ENCODE measurements around the gene VAV3. TPM values are rescaled to one million over a fixed set of nuclear protein-coding genes. Genes with fewer than 3 reads are reported as not detected.

Gene VAV3
- total RNA-seq, 4 donors from 2014 or later: 44.1 to 123 (median 111) TPM

GRCh38 chr1:107748531-107748930 lies 216.4 kb downstream of the VAV3 start:
- Histone ChIP-seq H3K4me1 (no peaks in the 10 kb centered on the region), H3K9me3 (no peaks in the 10 kb centered on the region), H3K4me3 (no peak overlapping the region), H3K27me3 (no peaks in the 10 kb centered on the region), H3K27ac (no peak overlapping the region), H3K36me3 (no peaks in the 10 kb centered on the region)
- peak in 4 of 5 experiments; percentile 22 to 44 (median 28) for TF ChIP-seq CTCF (IDR thresholded peaks at IDR 0.05)
- TF ChIP-seq POLR2AphosphoS5 (IDR thresholded peaks at IDR 0.05): no peak
- TF ChIP-seq EP300 (IDR thresholded peaks at IDR 0.05; ENCODE audit: low read depth): no peak
- WGBS, 2 donors (ENCODE audit: low coverage in 1 of 2): 29 to 46% methylated on average over 2 of the region's 2 CpGs
- no peak for DNase-seq
- intact Hi-C loops (cut with DNase I; ENCODE audit: low total_unique reads): no loop called here
- in situ Hi-C loops (cut with MboI; ENCODE audit: low pct_ligation_motif_present in 1 of 4, low pct_unique_long_range_greater_than_20kb in 1 of 4, low sequenced_read_pairs in 3 of 4): loop anchor here in 3 of 4 donors (10.0 to 25.0 kb wide), 3 partner anchors 211 to 311 kb away; no protein-coding TSS in a partner anchor

GRCh38 chr1:107741242-107741641 lies 223.7 kb downstream of the VAV3 start:
- in situ Hi-C loops (cut with MboI; ENCODE audit: low pct_ligation_motif_present in 1 of 4, low pct_unique_long_range_greater_than_20kb in 1 of 4, low sequenced_read_pairs in 3 of 4) (loop anchor here in 3 of 4 donors (10.0 to 25.0 kb wide), 3 partner anchors 204 to 304 kb away; no protein-coding TSS in a partner anchor), intact Hi-C loops (cut with DNase I; ENCODE audit: low total_unique reads) (no loop called here)
- Histone ChIP-seq H3K9me3 (no peaks in the 10 kb centered on the region), H3K36me3 (no peaks in the 10 kb centered on the region), H3K27me3 (no peaks in the 10 kb centered on the region), H3K4me3 (no peak overlapping the region), H3K27ac (no peak overlapping the region), H3K4me1 (peaks cover 0 to 17% (median 0%) of the 10 kb centered on the region in 4 donors)
- 87 to 100% methylated on average over 2 to 4 of the region's 4 CpGs for WGBS, 2 donors (ENCODE audit: low coverage in 1 of 2)
- no peak for DNase-seq
- TF ChIP-seq POLR2A (IDR thresholded peaks at IDR 0.05) (no peak), CTCF (IDR thresholded peaks at IDR 0.05) (no peak)

- WGBS, 2 donors (ENCODE audit: low coverage in 1 of 2): 56 to 68% methylated on average over 4 of the region's 4 CpGs
- intact Hi-C loops (cut with DNase I; ENCODE audit: low total_unique reads): no loop called here
- TF ChIP-seq POLR2AphosphoS5 (IDR thresholded peaks at IDR 0.05): no peak
- no peak for TF ChIP-seq EP300 (IDR thresholded peaks at IDR 0.05; ENCODE audit: low read depth)
- TF ChIP-seq POLR2A (IDR thresholded peaks at IDR 0.05): no peak
- TF ChIP-seq CTCF (IDR thresholded peaks at IDR 0.05): no peak
- in situ Hi-C loops (cut with MboI; ENCODE audit: low pct_ligation_motif_present in 1 of 4, low pct_unique_long_range_greater_than_20kb in 1 of 4, low sequenced_read_pairs in 3 of 4): loop anchor here in 3 of 4 donors (10.0 to 25.0 kb wide), 3 partner anchors 203 to 303 kb away; no protein-coding TSS in a partner anchor
- DNase-seq: no peak
- no peaks in the 10 kb centered on the region for H3K27me3 ChIP-seq
- H3K4me1 ChIP-seq: peaks cover 0 to 17% (median 0%) of the 10 kb centered on the region in 4 donors
- no peaks in the 10 kb centered on the region for H3K36me3 ChIP-seq
- H3K4me3 ChIP-seq: no peak overlapping the region
- H3K27ac ChIP-seq: no peak overlapping the region
- H3K9me3 ChIP-seq: no peaks in the 10 kb centered on the region
Observed at GRCh38 chr1:107740579-107740978, 224.4 kb downstream of the VAV3 start.

- no peak for DNase-seq
- intact Hi-C loops (cut with DNase I; ENCODE audit: low total_unique reads) (no loop called here), in situ Hi-C loops (cut with MboI; ENCODE audit: low pct_ligation_motif_present in 1 of 4, low pct_unique_long_range_greater_than_20kb in 1 of 4, low sequenced_read_pairs in 3 of 4) (loop anchor here in 3 of 4 donors (10.0 to 25.0 kb wide), 3 partner anchors 202 to 302 kb away; no protein-coding TSS in a partner anchor)
- Histone ChIP-seq H3K9me3 (no peaks in the 10 kb centered on the region), H3K36me3 (no peaks in the 10 kb centered on the region), H3K4me1 (peaks cover 0 to 17% (median 0%) of the 10 kb centered on the region in 4 donors), H3K27me3 (no peaks in the 10 kb centered on the region), H3K4me3 (no peak overlapping the region), H3K27ac (no peak overlapping the region)
- TF ChIP-seq CTCF (IDR thresholded peaks at IDR 0.05) (no peak), EP300 (IDR thresholded peaks at IDR 0.05; ENCODE audit: low read depth) (no peak), POLR2A (IDR thresholded peaks at IDR 0.05) (no peak), POLR2AphosphoS5 (IDR thresholded peaks at IDR 0.05) (no peak)
- WGBS, 2 donors (ENCODE audit: low coverage in 1 of 2): 83% methylated on average over 1 to 2 of the region's 2 CpGs
Observed at GRCh38 chr1:107739651-107740050, 225.3 kb downstream of the VAV3 start.

Measured in transverse colon (tissue), 4 donors.